HG03575 (cell line): ENCODE results near the gene PLEKHM1.
"Not testable (repeated sequence)": the region's sequence is repeated elsewhere in the genome, so short reads cannot be mapped to it uniquely, and the experiment has no call there.

ENCODE experiments used
- ATAC-seq: cut with Tn5 transposase; IDR thresholded peaks from one replicate; pipeline ENCODE4 v1.9.1; 2021; ENCODE audit not compliant: unreplicated experiment, insufficient number of reproducible peaks, low FRiP score; ENCODE audit errors: extremely low read depth

Gene PLEKHM1

GRCh38 chr17:45444856-45445820 is 45.4 kb downstream of the PLEKHM1 start:
- ATAC-seq: not testable (repeated sequence)

- not testable (repeated sequence) for ATAC-seq
Observed at GRCh38 chr17:45444301-45444700, 46.2 kb downstream of the PLEKHM1 start.

DNA sequence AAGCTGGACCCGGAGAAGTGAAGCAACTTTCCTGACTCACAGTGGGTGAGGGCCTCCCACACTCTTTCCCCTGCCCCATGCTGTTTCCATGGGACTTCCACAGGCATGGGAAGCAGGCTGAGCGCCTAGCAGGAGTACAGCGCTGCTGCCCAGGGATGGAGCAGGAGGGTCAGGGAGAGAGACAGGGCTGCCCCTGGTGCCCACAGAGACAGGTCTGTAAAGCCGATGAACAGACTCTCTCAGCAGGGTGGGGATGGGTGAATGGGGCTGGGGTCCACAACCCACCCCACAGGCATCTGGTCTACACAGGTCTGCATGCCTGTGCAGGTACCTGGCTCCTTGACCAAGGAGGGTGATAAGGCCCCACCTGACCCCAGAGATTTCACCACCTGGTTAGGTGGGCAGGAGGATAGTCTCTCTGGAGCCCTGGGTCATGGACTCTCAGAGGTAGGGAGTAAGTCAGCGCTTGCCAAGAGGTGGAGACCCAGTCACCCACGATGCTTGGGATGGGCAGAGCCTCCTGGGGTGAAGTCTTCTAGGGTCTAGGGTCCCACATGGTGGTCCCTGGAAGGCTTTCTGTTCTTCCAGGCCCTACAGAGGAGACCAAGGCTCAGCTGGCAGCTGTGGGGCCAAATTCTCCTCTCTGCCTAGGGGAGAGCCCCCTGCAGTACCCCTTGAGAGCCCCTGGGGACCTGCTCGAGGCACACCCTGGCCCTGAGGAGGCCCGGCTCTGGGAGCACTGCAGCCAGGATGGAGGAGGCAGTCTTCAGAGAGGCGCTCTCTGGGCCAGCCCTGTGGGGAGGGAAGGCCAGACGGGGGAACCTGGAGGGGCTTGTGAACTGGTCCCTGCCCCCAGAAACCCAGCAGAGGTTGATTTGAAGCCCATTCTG is 46.9 kb downstream of the PLEKHM1 start:
- not testable (repeated sequence) for ATAC-seq

DNA sequence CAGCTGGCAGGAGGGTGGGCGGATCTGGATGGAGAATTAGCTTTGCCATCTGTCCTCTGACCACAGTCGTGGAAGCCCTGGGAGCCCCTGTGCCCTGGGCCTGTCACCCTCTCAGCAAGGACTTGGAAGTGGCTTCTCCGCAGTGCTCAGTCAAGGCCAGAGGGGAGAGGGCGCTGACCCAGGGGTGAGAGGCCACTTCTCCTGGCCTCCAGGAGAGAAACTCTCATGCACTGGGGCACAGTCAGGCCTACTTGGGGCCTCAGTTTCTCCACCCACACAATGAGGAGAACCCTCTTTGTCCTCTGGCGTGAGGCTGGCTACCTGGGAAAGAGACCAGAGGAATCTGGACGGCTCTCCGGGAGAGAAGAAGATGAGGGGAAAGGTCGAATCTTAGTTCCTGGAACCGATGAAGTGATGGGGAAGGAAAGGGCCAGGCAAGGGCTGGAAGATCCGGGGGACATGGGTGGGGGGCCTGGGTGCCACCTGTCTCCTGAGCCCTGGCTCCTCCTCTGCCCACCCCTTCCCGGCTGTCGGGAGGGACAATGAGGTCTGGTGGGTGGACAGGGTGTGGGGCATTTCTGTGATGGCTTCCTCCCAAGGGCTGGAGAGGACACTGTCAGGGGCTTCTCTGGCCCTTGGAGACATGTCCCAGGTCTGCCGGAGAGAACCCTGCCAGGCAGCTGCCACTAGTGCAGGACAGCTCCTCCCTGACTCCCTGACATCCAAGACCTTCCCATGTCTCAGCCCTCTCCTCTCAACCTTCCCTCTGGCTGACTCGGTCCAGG is 48.8 kb downstream of the PLEKHM1 start:
- no peak for ATAC-seq

- not testable (repeated sequence) for ATAC-seq
Observed at GRCh38 chr17:45440839-45441515, 49.5 kb downstream of the PLEKHM1 start.

- no peak for ATAC-seq
Observed at GRCh38 chr17:45440161-45440778, 50.3 kb downstream of the PLEKHM1 start.

- ATAC-seq: no peak
Observed at GRCh38 chr17:45438931-45439610, 51.5 kb downstream of the PLEKHM1 start.

DNA sequence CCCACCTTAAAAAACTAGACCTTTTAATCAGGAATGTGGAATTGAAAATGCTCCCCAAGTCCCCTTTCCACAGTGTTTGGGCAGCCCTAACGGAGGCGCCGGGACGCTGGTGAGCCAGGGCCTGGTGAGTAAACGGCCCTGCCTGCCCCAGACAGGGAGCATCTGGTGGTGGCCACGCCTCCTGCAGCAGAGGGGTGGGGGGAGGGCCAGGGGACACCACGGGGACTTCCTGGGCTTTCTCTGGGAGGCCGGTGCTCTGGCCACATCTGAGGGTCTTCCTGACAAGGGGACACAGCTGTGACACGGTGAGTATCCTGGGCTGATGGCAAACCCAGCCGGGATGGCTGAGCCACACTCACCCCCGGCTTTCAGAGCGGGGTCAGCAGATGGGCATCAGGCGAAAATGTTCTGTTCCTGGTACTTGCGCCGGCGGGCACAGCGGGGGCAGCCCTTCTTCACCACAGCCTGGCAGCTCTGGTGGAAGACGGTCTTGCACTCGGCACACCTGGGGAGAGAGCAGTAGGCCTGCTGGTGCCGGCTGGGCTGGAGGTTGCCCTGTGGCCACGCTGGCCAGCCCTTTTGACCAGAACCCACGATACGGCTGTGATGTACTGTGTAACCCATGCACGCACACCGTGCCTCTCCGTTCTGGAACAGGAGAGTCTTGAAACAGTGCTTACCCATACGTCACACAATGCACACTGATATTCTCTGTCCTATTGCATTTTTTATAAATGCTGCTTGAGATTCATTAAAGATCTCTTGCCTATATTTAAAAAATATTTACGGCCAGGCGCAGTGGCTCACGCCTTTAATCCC is 52.8 kb downstream of the PLEKHM1 start:
- ATAC-seq: no peak

- no peak for ATAC-seq
Observed at GRCh38 chr17:45436625-45437464, 53.7 kb downstream of the PLEKHM1 start.

DNA sequence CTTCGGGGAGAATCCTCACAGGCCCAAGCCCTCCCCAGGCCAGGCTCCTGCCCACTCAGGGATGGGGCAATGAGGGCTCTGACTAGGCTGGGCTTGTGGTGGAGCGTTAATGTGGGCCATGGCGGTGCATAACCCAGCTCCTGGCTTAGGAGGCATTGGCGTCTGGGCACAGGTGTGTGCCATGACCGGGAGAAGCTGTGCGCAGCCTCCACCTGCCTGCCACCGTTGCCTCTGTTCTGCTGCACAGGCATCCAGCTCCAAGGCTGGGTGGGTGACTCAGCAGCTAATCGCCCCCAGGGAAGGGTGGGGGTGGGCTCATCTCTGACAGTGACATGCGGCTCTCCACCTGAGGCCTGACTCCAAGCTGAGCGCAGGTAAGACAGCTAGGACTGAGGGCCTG is 54.4 kb downstream of the PLEKHM1 start:
- ATAC-seq: no peak

DNA sequence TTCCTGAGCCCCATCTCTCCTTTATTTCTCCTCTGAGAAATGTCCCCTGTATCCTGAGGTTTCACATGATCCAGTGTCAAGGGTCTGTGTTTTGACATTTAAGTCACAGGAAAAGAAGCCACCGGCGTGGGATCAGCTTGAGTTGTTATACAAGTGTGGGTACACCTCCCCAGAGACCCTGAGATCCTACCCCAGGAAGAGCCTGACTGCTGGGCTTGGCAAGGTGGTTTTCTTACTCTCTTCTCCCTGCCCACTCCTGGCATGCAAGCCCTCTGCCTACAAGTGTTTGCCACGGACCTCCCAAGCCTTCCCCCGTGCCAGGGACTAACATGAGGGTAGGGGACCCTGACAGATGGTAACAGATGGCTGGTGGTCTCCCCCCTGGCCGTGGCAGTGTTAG is 55.0 kb downstream of the PLEKHM1 start:
- ATAC-seq: no peak

GRCh38 chr17:45433159-45433535 is 57.4 kb downstream of the PLEKHM1 start:
- no peak for ATAC-seq

GRCh38 chr17:45432405-45433158 is 57.9 kb downstream of the PLEKHM1 start, which contains the start of gene ARHGAP27:
TSS of gene ARHGAP27 (minus strand) at chr17:45432870. CDS start at chr17:45430279, 2,591 bp downstream.
- no peak for ATAC-seq

- ATAC-seq: no peak
Observed at GRCh38 chr17:45431531-45432404, 58.8 kb downstream of the PLEKHM1 start.
